Endothelial cell (in vitro differentiated cells): ENCODE data around the gene BOD1L1. TPM values are rescaled to one million over a fixed set of nuclear protein-coding genes. Genes with fewer than 3 reads are reported as not detected.

ENCODE experiments used
- DNase-seq: peaks from one replicate; pipeline ENCODE4 v3.0.0; 2021; ENCODE audit warnings: low spot score
- H3K27ac Mint-ChIP-seq: one replicate; pipeline ENCODE4 v1.8.0; 2021; ENCODE audit warnings: mixed read lengths, inconsistent platforms; ENCODE audit not compliant: unreplicated experiment
- H3K27me3 Mint-ChIP-seq: one replicate; pipeline ENCODE4 v1.8.0; 2021; ENCODE audit warnings: mild to moderate bottlenecking, moderate library complexity, mixed read lengths, inconsistent platforms; ENCODE audit not compliant: unreplicated experiment
- H3K36me3 Mint-ChIP-seq: one replicate; pipeline ENCODE4 v1.8.0; 2021; ENCODE audit warnings: mild to moderate bottlenecking, low read depth, mixed read lengths, inconsistent platforms; ENCODE audit not compliant: unreplicated experiment
- H3K4me1 Mint-ChIP-seq: one replicate; pipeline ENCODE4 v1.8.0; 2021; ENCODE audit warnings: mild to moderate bottlenecking, mixed read lengths, inconsistent platforms; ENCODE audit not compliant: unreplicated experiment
- H3K4me3 Mint-ChIP-seq: one replicate; pipeline ENCODE4 v1.8.0; 2021; ENCODE audit warnings: mild to moderate bottlenecking, mixed read lengths, inconsistent platforms; ENCODE audit not compliant: unreplicated experiment
- H3K9me3 Mint-ChIP-seq: one replicate; pipeline ENCODE4 v1.8.0; 2021; ENCODE audit warnings: mixed read lengths, inconsistent platforms; ENCODE audit not compliant: unreplicated experiment
- CTCF ChIP-seq: fragments of 200-600 bp; sonication (generic); IDR thresholded peaks from one replicate; pipeline ENCODE4 v1.5.0; 2021; ENCODE audit warnings: antibody characterized with exemption; ENCODE audit not compliant: unreplicated experiment
- total RNA-seq: library from RNA; stranded (reverse); fragmentation: NEBNext Ultra II Directional; extraction: Animal tissue kit (Norgen Biotek cat#: 25700); gene quantifications from one replicate; pipeline ENCODE4 v1.2.1, GENCODE V29; 2021; ENCODE audit not compliant: unreplicated experiment

The BOD1L1 gene
- total RNA-seq, 1 donor from 2014 or later, result 49.7 TPM

GRCh38 chr4:13535118-13535517 lies 92.4 kb downstream of the BOD1L1 start:
- Mint-ChIP-seq H3K4me1 (peaks cover 28% of the 10 kb centered on the region), H3K36me3 (peaks cover 12% of the 10 kb centered on the region), H3K27ac (no peak overlapping the region), H3K27me3 (peaks cover 7% of the 10 kb centered on the region), H3K9me3 (no peaks in the 10 kb centered on the region), H3K4me3 (no peak overlapping the region)
- DNase-seq, result no peak
- no peak for TF ChIP-seq CTCF

- Mint-ChIP-seq H3K27ac (no peak overlapping the region), H3K36me3 (peaks cover 12% of the 10 kb centered on the region), H3K4me1 (peaks cover 28% of the 10 kb centered on the region), H3K27me3 (peaks cover 7% of the 10 kb centered on the region), H3K9me3 (no peaks in the 10 kb centered on the region), H3K4me3 (no peak overlapping the region)
- no peak for TF ChIP-seq CTCF
- no peak for DNase-seq
Measured at GRCh38 chr4:13534344-13535063, 93.0 kb downstream of the BOD1L1 start.

- no peak overlapping the region for H3K4me3 Mint-ChIP-seq
- TF ChIP-seq CTCF, result no peak
- no peak overlapping the region for H3K27ac Mint-ChIP-seq
- peaks cover 28% of the 10 kb centered on the region for H3K4me1 Mint-ChIP-seq
- peaks cover 5% of the 10 kb centered on the region for H3K27me3 Mint-ChIP-seq
- peaks cover 10% of the 10 kb centered on the region for H3K36me3 Mint-ChIP-seq
- no peak for DNase-seq
- no peaks in the 10 kb centered on the region for H3K9me3 Mint-ChIP-seq
Measured at GRCh38 chr4:13533670-13534343, 93.7 kb downstream of the BOD1L1 start.

GRCh38 chr4:13531625-13531998 lies 95.9 kb downstream of the BOD1L1 start:
- no peak for DNase-seq
- Mint-ChIP-seq H3K27me3 (peaks cover 5% of the 10 kb centered on the region), H3K36me3 (peaks cover 2% of the 10 kb centered on the region), H3K9me3 (no peaks in the 10 kb centered on the region), H3K27ac (peak overlapping the region; percentile 82), H3K4me1 (peaks cover 23% of the 10 kb centered on the region), H3K4me3 (peak overlapping the region; percentile 73)
- no peak for TF ChIP-seq CTCF
